ENCODE results near the gene GID8. TPM values are rescaled to one million over a fixed set of nuclear protein-coding genes. Genes with fewer than 3 reads are reported as not detected.
"Not testable (repeated sequence)": the region's sequence is repeated elsewhere in the genome, so short reads cannot be mapped to it uniquely, and the experiment has no call there.

The GID8 gene
- total RNA-seq, 2 experiments from 2014 or later = 39.6 to 46.1 TPM

DNA sequence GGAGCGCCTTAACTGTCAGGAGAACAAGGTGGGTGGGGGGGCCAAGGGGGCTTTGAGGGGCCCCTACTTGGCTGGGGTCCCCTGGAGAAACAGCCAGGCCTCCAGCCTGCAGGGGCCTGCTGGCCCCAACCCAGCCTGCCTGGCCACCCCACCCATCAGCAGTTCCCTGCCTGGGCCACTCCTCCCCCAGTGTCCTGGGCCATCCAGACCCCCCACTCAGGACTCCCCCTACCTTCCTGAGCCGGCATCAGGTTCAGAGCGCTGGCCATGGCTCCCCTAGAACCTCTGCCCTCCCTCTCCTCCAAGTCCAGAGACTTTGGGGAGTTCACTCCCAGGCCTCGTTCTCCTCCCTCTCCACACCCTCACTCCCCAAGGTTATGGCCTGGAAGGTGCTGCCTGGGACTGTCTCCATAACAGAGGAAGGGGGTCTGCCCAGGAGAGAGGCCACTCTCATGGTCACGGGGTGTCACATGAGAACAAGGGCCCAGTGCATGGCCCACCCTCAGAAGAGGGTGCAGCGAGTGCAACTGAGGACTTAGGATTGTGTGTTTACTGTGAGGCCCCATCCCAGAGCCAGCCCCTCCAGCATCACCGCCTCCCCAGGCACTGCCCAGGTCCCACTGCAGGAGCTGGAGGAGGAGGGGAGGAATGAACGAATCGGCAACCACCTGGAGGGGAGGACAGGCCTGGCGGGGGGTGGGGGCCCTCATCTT is 20.6 kb downstream of the GID8 start:
- no peak overlapping the region for H3K27ac Mint-ChIP-seq
- H3K4me3 ChIP-seq (ENCODE audit: low read length) = no peak overlapping the region
- H3K27ac ChIP-seq (ENCODE audit: low read depth in 1 of 2, low read length in 2 of 2) = no peak overlapping the region
- no peak overlapping the region for H3K4me3 Mint-ChIP-seq
- peaks cover 13% of the 10 kb centered on the region for H3K4me1 Mint-ChIP-seq (ENCODE audit: low read depth)
- no peak for DNase-seq
- TF ChIP-seq, protein P1, sequence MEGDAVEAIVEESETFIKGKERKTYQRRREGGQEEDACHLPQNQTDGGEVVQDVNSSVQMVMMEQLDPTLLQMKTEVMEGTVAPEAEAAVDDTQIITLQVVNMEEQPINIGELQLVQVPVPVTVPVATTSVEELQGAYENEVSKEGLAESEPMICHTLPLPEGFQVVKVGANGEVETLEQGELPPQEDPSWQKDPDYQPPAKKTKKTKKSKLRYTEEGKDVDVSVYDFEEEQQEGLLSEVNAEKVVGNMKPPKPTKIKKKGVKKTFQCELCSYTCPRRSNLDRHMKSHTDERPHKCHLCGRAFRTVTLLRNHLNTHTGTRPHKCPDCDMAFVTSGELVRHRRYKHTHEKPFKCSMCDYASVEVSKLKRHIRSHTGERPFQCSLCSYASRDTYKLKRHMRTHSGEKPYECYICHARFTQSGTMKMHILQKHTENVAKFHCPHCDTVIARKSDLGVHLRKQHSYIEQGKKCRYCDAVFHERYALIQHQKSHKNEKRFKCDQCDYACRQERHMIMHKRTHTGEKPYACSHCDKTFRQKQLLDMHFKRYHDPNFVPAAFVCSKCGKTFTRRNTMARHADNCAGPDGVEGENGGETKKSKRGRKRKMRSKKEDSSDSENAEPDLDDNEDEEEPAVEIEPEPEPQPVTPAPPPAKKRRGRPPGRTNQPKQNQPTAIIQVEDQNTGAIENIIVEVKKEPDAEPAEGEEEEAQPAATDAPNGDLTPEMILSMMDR (IDR thresholded peaks at IDR 0.05) = no peak
- no peaks in the 10 kb centered on the region for H3K27me3 Mint-ChIP-seq
- peaks cover 0 to 9% of the 10 kb centered on the region in 2 experiments for H3K9me3 ChIP-seq (ENCODE audit: control insufficient read depth in 1 of 2, insufficient read depth in 1 of 2, low read length in 2 of 2)
- intact Hi-C loops (cut with DNase I, micrococcal nuclease) = loop anchor here in 1 of 2 experiments (10.0 kb wide), 1 partner anchor 46 kb away; the partner anchor contains the start of gene BHLHE23
- no peaks in the 10 kb centered on the region for H3K36me3 Mint-ChIP-seq (ENCODE audit: low read depth)
- H3K9me3 Mint-ChIP-seq = no peaks in the 10 kb centered on the region
- H3K27me3 ChIP-seq (ENCODE audit: control insufficient read depth in 1 of 2, insufficient read depth in 2 of 2, low read length in 2 of 2) = no peaks in the 10 kb centered on the region
- no peaks in the 10 kb centered on the region for H3K36me3 ChIP-seq (ENCODE audit: insufficient read depth, low read length)
- ChIA-PET CTCF (no interaction called here), POLR2A (no interaction called here)
- no peak for ATAC-seq (ENCODE audit: poor library complexity)
- peaks cover 29% of the 10 kb centered on the region for H3K4me1 ChIP-seq (ENCODE audit: insufficient read depth, low read length)

DNA sequence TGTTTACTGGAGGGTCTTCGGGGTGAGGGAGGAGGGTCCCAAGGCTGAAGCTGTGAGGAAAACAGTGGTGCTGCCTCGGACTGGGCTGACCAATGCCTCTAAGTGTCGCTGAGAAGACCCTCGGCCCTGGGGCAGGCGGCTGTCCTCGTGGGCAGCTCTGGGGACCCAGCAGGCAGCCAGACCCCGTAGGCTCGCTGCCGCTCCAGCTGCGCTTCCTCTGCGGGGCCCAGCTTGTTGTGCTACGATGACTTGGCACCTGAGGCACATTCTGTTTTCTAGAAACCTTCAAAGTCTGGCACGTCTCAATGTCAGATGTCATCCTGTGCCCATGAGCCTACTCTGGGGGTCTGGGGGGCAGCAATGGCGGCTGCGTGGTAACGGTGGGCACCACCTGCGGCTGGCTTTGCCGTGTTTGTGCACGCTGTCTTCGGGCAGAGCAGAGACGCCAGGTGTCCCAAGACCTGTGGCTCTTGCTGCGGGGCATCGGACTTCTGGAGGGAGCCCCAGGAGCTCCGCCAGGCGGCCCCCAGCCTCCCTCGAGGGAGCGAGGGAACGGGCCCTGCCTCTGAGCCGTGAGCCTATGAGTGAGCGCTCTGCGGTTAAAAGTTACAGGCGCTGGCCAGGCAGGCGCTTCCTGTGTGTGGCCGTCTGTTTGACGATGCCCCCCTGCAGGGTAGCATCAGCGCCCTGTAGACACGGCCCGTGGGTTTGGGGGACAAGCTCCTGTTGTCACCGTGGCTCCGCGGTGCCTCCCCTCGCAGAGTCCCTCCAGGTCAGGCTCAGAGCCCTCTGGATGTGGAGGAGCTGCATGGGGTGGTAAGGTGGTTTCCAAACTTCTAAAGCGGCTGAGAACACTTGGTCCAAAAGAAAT is 21.4 kb downstream of the GID8 start:
- POLR2A ChIA-PET = no interaction called here
- Histone ChIP-seq H3K36me3 (ENCODE audit: insufficient read depth, low read length) (no peaks in the 10 kb centered on the region), H3K4me3 (ENCODE audit: low read length) (no peak overlapping the region), H3K9me3 (ENCODE audit: control insufficient read depth in 1 of 2, insufficient read depth in 1 of 2, low read length in 2 of 2) (peaks cover 0 to 8% of the 10 kb centered on the region in 2 experiments), H3K27me3 (ENCODE audit: control insufficient read depth in 1 of 2, insufficient read depth in 2 of 2, low read length in 2 of 2) (no peaks in the 10 kb centered on the region), H3K4me1 (ENCODE audit: insufficient read depth, low read length) (peaks cover 21% of the 10 kb centered on the region), H3K27ac (ENCODE audit: low read depth in 1 of 2, low read length in 2 of 2) (no peak overlapping the region)
- DNase-seq (no peak), ATAC-seq (ENCODE audit: poor library complexity) (peak; percentile 10)
- H3K36me3 Mint-ChIP-seq (ENCODE audit: low read depth) = no peaks in the 10 kb centered on the region
- no peak overlapping the region for H3K4me3 Mint-ChIP-seq
- no peaks in the 10 kb centered on the region for H3K27me3 Mint-ChIP-seq
- H3K27ac Mint-ChIP-seq = no peak overlapping the region
- intact Hi-C loops (cut with DNase I, micrococcal nuclease) = loop anchor here in 1 of 2 experiments (10.0 kb wide), 1 partner anchor 45 kb away; the partner anchor contains the start of gene BHLHE23
- peaks cover 5% of the 10 kb centered on the region for H3K4me1 Mint-ChIP-seq (ENCODE audit: low read depth)
- CTCF ChIA-PET = no interaction called here
- H3K9me3 Mint-ChIP-seq = no peaks in the 10 kb centered on the region
- TF ChIP-seq, protein P1 (IDR thresholded peaks at IDR 0.05) = no peak

DNA sequence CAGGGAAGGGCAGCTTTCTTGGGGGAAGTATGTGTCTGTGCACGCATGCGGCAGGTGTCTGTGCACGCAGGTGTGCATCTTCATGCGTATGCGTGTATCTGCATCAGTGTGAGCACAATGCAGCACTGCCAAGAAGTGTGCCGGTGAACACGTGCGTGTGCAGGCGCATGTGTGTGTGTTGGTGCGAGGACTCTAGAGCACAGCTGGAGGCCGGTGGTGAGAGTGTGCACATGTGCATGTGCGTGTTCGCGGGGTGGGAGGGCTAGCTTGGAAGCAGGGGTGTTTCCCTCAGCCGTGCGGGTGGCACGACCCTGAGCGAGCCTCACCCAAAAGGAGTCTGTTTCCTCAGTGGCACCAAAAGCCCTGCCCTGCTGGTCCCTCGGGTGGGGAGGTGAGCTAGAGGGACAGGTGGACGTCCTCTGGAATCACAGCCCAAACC is 22.1 kb downstream of the GID8 start:
- Mint-ChIP-seq H3K36me3 (ENCODE audit: low read depth) (no peaks in the 10 kb centered on the region), H3K4me1 (ENCODE audit: low read depth) (no peaks in the 10 kb centered on the region), H3K4me3 (no peak overlapping the region), H3K9me3 (no peaks in the 10 kb centered on the region), H3K27ac (no peak overlapping the region), H3K27me3 (no peaks in the 10 kb centered on the region)
- H3K27me3 ChIP-seq (ENCODE audit: control insufficient read depth in 1 of 2, insufficient read depth in 2 of 2, low read length in 2 of 2) = no peaks in the 10 kb centered on the region
- H3K4me1 ChIP-seq (ENCODE audit: insufficient read depth, low read length) = peaks cover 14% of the 10 kb centered on the region
- H3K27ac ChIP-seq (ENCODE audit: low read depth in 1 of 2, low read length in 2 of 2) = no peak overlapping the region
- TF ChIP-seq, protein P1 (IDR thresholded peaks at IDR 0.05) = no peak
- ATAC-seq (ENCODE audit: poor library complexity) (no peak), DNase-seq (no peak)
- POLR2A ChIA-PET = no interaction called here
- H3K4me3 ChIP-seq (ENCODE audit: low read length) = no peak overlapping the region
- CTCF ChIA-PET = no interaction called here
- intact Hi-C loops (cut with DNase I, micrococcal nuclease) = loop anchor here in 1 of 2 experiments (10.0 kb wide), 1 partner anchor 45 kb away; the partner anchor contains the start of gene BHLHE23
- peaks cover 0 to 4% of the 10 kb centered on the region in 2 experiments for H3K9me3 ChIP-seq (ENCODE audit: control insufficient read depth in 1 of 2, insufficient read depth in 1 of 2, low read length in 2 of 2)
- no peaks in the 10 kb centered on the region for H3K36me3 ChIP-seq (ENCODE audit: insufficient read depth, low read length)

DNA sequence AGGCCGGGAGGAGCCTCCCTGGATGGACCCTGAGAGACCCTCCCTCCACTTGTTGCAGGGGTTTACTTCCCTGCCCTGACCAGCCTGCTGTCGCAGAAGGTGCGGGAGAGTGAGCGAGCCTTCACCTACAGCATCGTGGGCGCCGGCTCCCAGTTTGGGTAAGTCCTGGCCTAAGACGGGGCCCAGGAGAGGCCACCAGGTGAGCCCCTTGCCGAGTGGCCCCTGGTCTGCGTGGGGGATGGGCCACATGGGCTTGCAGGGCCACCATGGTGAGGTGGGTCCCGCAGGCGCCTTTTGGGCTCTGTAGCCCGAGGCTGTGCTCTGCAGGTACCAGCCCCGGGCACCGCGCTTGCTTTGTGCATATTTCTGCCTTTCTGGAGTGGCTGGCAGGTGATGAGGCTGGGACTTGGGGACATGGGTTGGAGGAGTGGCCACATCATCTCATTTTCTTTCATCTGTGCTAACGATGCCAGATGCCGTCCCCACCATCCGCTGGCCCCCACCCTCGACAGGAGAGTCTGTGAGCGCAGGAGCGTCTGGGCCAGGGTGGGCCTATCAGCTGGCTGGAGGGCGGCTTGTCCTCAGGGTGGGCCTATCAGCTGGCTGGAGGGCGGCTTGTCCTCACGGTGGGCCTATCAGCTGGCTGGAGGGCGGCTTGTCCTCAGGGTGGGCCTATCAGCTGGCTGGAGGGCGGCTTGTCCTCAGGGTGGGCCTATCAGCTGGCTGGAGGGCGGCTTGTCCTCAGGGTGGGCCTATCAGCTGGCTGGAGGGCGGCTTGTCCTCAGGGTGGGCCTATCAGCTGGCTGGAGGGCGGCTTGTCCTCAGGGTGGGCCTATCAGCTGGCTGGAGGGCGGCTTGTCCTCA is 22.7 kb downstream of the GID8 start:
- H3K36me3 Mint-ChIP-seq (ENCODE audit: low read depth); H3K4me1 Mint-ChIP-seq (ENCODE audit: low read depth); H3K9me3 Mint-ChIP-seq; H3K27ac Mint-ChIP-seq; H3K4me3 Mint-ChIP-seq; H3K4me3 ChIP-seq (ENCODE audit: low read length); ATAC-seq (ENCODE audit: poor library complexity); H3K27me3 ChIP-seq (ENCODE audit: control insufficient read depth in 1 of 2, insufficient read depth in 2 of 2, low read length in 2 of 2); H3K36me3 ChIP-seq (ENCODE audit: insufficient read depth, low read length); H3K27me3 Mint-ChIP-seq; POLR2A ChIA-PET; CTCF ChIA-PET; H3K27ac ChIP-seq (ENCODE audit: low read depth in 1 of 2, low read length in 2 of 2); H3K9me3 ChIP-seq (ENCODE audit: control insufficient read depth in 1 of 2, insufficient read depth in 1 of 2, low read length in 2 of 2); intact Hi-C loops (cut with DNase I, micrococcal nuclease); DNase-seq: not testable (repeated sequence)
- peaks cover 13% of the 10 kb centered on the region for H3K4me1 ChIP-seq (ENCODE audit: insufficient read depth, low read length)

Measured in CD4-positive, alpha-beta T cell (primary cell).